ENCODE data around the gene RPP38.

Gene RPP38

DNA sequence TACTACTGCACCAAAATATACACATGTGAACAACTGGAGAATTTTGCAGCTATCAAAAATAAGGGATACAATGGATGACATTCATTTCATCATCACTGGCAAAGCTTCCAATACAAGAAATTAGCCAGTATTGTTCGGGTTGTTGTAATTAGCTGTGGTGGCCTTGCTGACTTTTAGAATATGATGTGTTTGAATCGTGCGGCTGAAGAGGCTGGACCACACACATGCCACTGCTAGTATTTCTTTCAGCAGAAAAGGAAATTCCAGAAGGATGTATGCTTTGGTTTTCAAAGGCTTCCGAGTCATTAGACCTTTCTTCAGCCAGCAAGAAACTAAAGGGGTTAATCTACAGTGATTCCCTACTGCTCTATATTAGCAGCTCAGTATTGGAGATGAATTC is 16.6 kb downstream of the RPP38 start:
- DNase-seq = no peak

DNA sequence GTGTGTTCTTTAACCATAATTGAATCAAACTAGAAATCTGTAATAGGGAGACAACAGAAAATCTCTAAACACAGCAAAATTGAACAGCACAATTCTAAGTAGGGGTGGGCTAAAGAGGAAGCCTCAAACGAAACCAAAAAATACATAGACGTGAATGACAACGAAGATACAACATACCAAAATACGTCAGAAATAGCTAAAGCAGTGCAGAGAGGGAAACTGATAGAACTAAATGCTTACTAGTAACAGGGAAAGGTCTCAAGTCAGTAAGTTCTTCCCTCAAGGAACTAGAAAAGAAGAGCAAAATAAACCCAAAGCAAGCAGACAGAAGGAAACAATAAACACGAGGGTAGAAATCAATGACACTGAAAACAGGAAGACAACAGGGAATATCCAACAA is 19.1 kb downstream of the RPP38 start:
- no peak for DNase-seq

DNA sequence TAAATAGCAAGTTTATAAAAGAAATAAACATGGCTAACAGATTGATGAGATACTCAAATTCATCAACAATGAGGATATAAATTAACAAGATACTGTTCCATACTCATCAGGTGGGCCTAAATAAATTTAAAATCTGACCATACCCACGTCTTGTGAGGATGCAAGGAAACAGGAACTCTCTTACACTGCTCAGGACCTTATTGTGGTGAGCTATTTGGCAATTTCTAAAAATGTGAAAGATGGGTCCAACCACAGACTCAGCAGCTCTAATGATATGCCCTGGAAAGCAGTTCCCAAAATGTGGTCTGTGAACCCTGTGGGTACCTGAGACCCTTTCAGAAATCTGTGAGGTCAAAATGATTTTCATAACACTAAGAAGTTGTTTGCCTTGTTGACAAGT is 21.5 kb downstream of the RPP38 start:
- DNase-seq = no peak

DNA sequence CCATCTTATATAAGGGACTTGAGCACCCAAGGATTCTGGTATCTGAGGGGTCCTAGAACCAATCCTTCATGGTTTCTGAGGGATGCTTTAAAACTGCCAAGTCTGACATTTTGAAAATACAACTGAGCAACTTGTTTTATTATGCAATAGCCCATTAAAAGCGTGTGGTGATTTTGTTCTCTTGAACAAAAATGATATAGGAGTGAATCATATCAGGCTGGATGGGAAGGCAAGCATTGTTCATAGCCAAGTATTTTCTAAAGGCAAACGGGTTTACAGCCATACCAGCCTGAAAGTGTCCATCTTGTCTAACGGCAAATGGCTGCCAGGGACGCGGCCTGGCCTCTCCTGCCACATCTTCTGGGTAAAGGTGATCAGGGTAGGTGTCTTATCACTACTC is 23.4 kb downstream of the RPP38 start:
- no peak for DNase-seq

DNA sequence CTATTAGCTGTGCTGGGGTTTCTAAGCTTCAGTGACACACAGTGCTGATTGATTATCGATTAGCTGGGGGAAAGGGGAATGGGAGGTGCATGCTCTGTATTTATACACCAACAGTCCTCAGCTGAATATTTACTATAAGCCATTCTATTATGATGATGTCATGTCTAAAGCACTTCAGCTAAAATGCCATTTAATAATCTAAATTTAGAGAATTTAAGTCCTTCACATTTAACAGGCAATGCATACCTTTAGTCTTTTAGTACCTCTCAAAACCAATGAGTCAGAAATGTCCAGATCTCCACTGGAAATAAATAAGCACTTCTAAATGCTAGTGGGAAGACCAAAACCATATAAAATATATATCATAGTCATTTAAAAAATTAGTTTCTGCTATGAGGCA is 24.6 kb downstream of the RPP38 start:
- no peak for DNase-seq

DNA sequence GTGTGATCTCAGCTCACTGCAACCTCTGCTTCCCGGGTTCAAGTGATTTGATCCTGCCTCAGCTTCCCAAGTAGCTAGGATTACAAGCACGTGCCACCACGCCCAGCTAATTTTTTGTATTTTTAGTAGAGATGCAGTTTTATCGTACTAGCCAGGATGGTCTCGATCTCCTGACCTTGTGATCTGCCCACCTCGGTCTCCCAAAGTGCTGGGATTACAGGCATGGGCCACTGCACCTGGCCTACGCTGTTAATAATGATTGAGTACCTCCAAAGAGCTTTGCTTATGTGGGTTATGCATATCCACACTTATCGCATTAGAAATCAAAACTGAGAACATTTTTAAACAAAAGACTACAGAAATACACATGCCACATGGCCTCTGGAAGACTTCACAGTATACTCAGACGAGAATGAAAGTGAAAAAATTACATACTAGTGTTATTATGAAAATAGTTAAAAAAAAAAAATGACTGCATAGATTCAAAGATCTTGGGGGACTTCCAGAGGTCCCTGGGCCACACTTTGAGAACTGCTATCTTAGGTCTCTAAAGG is 25.4 kb downstream of the RPP38 start:
- no peak for DNase-seq

DNA sequence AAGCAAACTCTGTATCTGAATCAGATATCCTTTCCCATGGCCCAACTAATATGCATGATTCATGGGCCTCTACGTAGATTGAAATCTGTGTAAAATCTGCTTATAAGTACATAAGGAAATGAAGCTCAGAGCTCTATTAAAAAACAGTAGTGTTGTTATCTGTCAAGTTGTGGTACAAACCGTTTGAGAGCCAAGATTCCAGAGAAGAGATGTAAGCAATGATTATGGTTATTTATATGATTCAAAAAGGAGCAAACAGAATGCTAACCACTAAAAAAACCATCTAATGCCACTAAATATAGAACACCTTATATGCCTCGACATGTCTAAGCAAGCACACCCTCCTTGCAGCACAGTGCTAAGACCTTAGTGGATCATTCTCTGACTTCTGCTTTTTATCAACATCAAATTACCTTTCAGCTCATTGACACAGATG is 26.6 kb downstream of the RPP38 start:
- no peak for DNase-seq

DNA sequence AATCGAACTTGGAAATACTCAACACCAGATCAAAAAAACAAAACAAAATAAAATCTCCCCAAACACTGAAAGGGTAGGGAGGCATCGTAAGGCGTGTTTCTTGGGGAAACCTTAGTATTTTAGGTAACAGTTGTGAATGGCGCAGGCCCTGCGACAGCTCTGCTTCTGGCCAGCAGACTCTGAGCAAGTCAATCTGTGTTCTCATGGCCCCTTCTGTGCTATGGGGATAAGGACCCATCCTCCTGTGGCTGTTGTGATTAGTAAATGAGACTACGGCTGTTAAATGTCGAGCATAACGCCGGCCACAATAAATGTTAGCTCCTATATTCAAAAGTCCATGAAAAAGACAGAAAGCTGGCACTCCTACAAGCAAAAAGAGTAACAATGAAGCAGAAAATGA is 27.0 kb downstream of the RPP38 start:
- no peak for DNase-seq

DNA sequence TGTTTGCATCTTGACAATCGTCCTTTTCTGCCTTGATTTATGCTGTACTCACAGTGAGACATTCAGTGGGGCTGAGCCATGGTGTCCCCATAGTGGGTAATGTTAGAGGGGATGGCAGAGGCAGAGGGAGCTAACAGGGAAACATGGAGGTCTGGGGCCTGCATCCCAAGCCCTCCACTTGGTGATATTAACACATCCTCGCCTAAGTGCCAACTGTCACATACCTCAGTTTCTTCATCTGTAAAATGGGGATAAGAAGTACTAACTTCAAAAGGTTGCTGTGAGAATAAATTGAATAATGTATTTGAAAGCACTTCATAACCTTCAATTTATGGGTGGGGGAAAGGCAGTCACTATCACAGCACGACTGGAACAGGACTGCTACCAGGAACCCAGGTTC is 27.8 kb downstream of the RPP38 start:
- no peak for DNase-seq

DNA sequence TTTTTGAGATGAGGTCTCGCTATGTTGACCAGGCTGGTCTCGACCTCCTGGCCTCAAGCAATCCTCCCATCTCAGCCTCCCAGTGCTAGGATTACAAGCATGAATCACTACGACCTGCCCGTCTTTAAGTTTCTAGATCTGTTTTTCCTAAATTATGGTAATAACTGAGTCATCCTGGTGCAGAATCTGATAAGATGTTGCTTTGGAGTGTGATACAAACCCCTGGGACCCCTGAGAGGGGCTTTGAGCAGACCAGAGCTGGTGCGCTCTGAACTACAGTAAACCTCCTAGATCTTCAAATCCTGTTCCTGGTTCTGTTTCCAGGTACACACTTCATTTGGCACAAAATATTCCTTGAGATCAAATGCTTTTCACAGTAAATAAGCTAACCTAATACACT is 34.2 kb downstream of the RPP38 start:
- DNase-seq = no peak

DNA sequence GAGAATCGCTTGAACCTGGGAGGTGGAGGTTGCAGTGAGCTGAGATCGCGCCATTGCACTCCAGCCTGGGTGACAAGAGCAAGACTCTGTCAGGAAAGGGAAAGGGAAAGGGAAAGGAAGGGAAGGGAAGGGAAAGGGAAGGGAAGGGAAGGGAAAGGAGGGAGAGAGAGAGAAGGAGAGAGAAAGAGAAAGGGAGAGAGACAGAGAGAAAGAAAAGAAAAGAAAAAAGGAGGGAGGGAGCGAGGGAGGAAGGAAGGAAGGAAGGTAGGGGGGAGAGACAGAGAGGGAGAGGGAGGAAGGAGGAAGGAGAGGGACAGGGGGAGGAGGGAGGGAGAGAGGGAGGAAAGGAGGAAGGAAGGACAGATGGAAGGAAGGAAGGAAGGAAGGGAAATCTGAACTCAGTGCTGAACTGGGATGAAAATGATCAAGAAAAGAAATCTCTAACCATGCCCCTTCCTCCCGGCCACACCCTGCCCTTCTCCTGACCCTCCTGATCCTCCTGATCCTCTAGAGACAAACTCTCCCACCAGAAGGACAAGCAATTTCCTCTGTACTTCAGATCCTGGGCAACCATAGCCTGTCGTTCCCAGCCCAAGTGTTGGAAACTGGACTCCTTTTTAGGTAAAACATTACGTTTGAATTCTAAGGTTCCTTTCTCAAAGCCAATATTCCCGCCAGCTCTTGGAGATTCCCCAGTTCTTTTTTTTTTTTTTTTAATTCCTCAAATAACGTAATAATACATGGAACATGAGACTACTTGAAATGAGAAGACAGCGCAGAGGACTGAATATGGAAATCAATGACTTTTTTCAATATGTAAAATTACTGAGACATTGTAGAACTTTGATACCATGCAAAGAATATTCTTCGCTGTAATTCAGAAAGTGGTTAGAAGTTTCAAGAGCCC is 39.2 kb downstream of the RPP38 start:
- DNase-seq = no peak

DNA sequence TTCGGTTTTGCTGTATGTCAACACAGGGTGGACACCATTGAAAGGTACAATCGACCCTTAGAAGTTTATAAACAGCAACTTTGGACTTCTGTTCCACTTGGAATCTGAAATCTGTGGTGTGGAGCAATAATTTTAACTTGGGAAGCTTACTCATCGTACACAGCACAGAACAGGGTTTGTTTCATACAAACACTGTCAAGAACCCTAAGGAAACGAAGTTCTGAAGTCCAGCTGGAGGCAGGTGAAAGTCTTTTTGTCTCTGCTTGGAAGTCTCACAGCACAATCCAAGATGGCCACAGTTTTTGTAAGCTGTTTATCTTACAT is 39.8 kb downstream of the RPP38 start:
- DNase-seq = no peak

DNA sequence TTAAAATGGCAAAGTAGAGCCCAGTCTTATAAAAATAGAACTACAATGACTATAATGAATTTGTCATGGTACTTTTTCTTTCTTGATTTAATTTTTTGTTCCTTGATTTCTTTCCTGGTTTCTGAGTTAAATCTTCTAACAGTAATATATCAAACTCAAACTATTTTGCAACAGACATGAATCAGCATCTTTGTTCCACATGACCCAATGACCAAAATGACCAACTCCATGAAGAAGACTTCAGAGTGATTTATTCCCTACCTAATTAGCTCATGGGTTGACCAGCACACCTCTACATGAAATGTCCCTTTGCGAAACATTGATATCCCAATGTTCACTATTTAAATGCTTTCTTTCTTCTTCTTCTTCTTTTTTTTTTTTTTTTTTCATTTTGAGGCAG is 40.5 kb downstream of the RPP38 start:
- no peak for DNase-seq

DNA sequence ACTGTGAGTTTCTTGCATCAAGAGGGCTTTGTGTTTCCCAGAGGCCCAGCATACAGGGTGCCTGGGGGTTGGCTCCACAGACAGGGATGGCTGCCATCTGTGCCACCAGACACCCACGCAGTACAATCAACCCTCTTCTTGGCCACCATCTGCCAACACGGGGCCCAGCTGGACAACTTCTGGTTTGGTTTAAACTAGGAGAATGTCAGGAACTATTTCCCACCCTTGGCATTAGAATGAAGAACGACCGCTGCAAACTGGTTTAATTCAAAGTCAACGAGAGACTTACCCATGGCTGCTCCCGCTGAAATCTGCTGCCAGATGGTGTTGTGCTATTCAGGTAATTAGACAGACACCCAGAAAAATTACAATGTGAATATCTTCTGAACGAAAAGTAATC is 43.5 kb downstream of the RPP38 start:
- DNase-seq = no peak

DNA sequence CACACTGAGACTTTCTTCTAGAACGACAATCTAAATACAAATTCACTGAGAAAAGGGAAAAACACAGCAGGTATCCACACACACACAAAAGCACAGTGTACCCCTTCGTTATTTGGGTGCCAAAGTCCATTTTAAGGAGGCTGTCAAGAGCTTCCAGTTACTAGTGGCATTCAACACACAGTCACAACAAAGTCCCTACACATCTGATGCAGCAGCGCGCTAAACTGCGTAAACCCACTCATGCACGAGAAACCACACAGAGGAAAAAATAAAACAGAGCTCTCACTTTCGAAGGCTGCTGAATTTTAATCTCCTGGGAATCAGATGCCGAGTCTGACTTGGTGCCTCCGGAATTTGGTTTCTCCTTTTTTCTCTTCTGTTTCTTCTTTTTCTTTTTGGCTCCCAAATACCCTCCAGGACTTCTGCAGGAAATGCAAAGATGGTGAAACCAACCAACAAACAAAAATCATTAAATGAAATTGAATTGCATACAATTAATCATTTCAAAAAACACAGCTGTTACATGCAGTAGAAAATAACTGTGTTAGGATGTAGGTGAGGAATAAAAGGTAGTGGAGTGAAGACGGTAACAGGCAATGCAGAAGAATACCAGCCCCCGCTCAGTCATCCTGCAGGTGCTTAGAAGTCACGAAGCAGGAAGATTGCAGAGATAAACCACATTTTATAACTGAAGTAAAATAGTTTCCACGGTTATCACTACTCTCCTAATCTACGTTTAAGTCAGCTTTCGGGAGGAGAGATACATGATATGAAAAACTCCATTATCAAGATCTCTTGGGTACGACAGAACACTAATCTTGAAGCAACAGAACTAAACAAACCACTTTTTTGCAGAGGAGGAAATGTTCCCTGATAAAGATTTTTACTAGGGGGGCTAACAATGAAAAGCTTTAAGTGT is 44.2 kb downstream of the RPP38 start:
- DNase-seq = no peak

DNA sequence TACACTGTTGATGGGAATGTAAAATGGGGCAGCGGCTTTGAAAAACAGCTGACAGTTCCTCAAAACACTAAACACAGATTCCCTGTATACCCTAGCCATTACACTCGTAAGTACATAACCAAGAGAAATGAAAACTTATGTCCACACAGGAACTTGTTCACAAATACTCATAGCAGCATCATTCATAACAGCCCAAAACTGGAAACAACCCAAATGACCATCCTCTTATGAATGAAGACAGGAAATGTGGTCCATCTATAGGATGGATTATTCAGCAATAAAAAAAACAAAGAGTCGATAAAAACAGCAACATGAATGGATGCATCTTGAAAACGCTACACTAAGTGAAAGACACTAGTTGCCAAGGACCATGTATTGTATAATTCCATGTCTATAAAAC is 47.6 kb downstream of the RPP38 start:
- no peak for DNase-seq

DNA sequence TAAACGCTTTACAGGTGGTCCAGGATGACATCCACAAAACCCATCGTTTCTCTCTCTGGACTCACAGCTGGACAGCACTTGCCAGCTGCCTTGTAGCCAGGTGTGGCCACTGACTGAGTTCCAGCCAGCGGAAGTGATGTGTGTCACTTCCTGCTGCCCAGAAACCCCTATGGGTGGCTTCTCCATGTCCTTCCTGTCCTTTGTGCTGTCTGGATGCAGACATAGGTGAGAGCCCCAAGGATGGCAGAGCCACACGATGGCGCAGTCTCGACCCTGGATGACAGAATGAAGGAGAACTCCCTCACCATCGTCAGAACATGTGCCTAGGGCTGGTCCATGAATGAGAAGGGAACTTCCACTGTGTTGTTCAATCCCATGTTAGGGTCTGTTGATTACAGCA is 49.2 kb downstream of the RPP38 start:
- no peak for DNase-seq

DNA sequence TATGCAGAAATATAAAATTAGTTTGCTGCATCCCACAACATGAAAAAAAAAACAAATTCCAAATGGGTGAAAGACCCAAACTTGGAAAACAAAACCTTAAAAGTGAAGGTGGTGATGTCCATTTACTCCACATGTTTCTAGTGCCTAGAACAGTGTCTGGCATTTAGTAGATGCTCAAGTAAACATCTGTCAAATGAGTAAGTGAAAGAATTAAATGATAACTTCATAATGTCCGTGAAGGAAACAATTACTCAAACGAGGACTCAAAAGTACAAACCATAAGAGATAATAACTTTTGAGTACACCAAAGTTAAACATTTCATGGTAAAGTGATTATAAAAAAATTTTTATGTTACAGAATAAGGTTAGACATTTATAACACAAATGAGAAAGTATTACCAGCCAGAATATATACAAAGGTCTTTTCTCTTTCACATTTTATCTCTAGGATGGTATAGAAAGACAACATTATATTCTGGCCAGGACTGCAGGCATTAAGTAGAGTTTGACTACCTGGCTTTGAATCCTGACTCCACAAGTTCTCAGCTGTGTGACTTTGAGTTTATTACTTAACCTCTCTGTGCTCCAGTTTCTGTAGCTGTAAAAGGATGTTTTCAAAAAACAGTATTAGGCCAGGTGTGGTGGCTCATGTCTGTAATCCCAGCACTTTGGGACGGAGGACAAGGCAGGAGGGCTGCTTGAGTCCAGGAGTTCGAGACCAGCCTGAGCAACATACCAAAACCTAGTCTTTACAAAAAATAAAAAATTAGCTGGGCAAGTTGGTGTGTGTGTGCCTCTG is 50.6 kb downstream of the RPP38 start:
- no peak for DNase-seq

DNA sequence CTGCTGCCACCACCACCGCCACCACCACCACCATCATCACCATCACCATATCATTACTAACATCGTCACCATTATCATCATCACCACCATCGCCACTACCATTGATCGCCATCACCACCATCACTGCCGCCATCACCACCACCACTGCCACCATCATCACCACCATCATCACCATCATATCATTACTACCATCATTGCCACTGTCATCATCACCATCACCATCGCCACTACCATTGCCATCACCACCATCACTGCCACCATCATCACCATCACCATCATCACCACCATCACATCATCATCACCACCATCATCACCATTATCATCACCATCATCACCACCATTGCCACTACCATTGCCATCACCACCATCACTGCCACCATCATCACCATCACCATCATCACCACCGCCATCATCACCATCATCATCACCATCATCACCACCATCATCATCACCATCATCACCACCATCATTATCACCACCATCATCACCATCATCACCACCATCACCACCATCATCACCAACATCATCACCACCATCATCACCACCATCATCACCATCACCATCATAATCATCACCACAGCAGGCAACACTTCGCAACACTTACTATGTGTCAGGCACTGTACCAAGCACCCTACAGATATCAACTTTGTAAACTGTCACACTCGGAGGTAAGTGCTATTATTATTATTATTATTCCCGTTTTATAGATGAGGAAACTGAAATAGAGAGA is 52.1 kb downstream of the RPP38 start:
- DNase-seq = no peak

DNA sequence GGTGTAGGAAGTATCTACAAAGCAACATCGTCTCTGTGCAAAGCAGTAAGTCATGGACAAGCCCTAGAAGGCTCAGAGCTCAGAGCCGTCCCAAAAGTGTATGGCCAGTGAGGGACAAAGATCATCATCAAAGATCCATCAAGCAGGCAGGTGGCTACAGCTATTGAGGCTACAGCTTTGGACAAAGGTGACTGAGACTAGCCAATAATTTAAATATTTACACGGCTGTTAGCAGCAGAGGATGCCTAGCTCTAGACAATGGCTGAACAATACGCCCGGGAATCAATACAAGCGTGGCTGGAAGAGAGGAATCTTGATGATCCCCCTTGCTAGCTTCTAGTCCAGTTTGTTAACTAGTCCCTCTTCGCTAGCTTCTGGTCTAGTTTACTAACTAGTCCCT is 53.4 kb downstream of the RPP38 start:
- no peak for DNase-seq

DNA sequence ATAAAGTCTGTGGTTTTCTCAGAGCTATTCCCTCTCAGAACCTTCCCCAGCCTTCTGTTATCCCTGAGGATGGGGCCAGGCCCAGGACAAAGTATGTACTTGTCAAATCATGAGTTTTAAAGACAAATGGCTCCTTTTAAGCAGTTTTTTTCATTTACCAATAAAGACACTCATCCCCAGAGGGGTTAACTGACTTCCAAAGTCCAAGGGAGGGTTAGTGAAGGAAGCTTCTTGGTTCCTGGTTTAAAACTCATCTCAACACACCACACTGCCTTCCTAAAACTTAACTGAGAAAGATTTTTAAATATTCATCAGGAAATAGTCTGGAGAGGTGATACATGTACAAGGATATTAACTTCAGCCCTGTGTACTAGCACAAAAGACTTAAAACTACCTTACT is 55.4 kb downstream of the RPP38 start:
- DNase-seq = no peak
